Gastrocnemius medialis (tissue), 4 donors: Measurements from ENCODE around the gene GPR157. TPM values are rescaled to one million over a fixed set of nuclear protein-coding genes. Genes with fewer than 3 reads are reported as not detected.
"Not testable (repeated sequence)": the region's sequence is repeated elsewhere in the genome, so short reads cannot be mapped to it uniquely, and the experiment has no call there.

ENCODE experiments used
- ATAC-seq, 2 donors: fragments of 150-250 bp; one replicate each; pipeline ENCODE4 v1.9.1; 2016
- DNase-seq, 2 donors: peaks; one replicate each; pipeline ENCODE4 v3.0.0-alpha.2; 2019
- H3K27ac ChIP-seq, 4 donors: fragments of 200-600 bp; sonication (generic); 1 replicate in 1 of 4; 2 replicates in 3 of 4; pipeline ENCODE4 v1.5.1; 2016 to 2018; ENCODE audit warnings: mild to moderate bottlenecking in 2 of 4, moderate library complexity in 1 of 4
- H3K27me3 ChIP-seq, 3 donors: fragments of 200-600 bp; sonication (generic) in 2 of 3; 1 replicate in 1 of 3; 2 replicates in 2 of 3; pipeline versions ENCODE4 v1.5.1 to v1.6.0; 2016 to 2019; ENCODE audit warnings: mild to moderate bottlenecking in 1 of 3, moderate library complexity in 1 of 3
- H3K36me3 ChIP-seq, 2 donors: fragments of 200-600 bp; sonication (generic) in 1 of 2; one replicate each; pipeline ENCODE4 v1.5.1; 2017 to 2018
- H3K4me1 ChIP-seq, 2 donors: fragments of 200-600 bp; sonication (generic) in 1 of 2; one replicate each; pipeline ENCODE4 v1.5.1; 2016 to 2017; ENCODE audit warnings: mild to moderate bottlenecking in 2 of 2
- H3K4me3 ChIP-seq, 4 donors: fragments of 200-600 bp; sonication (generic) in 3 of 4; 1 replicate in 1 of 4; 2 replicates in 3 of 4; pipeline ENCODE4 v1.5.1; 2016 to 2019; ENCODE audit warnings: mild to moderate bottlenecking in 2 of 4
- H3K9me3 ChIP-seq, 3 donors: fragments of 200-600 bp; sonication (generic) in 2 of 3; 1 replicate in 1 of 3; 2 replicates in 2 of 3; pipeline ENCODE4 v1.5.1; 2016 to 2019
- POLR2A ChIP-seq, 2 donors: fragments of 450-650 bp; IDR thresholded peaks; one replicate each; pipeline ENCODE4 v1.6.1; 2017; ENCODE audit warnings: antibody characterized with exemption in 2 of 2, mild to moderate bottlenecking in 2 of 2, moderate library complexity in 2 of 2
- in situ Hi-C, 4 donors: fragments of 200-750 bp; cut with MboI; loops; one replicate each; pipeline versions ENCODE4 v1.15.0 to v1.8.0; 2017; ENCODE audit warnings: low sequenced_read_pairs in 4 of 4
- intact Hi-C: fragments of 100-400 bp; cut with DNase I; formaldehyde crosslinking; loops from one replicate; pipeline ENCODE4 v1.15.1; 2023; ENCODE audit warnings: low total_unique reads
- total RNA-seq, 4 donors: library from RNA; depleted of rRNA; stranded (reverse); fragments of >200 nt; gene quantifications; one replicate each; pipeline versions ENCODE4 v1.1.0 to v1.2.3, GENCODE V29; 2016
- TF ChIP-seq, protein P1 (sequence below), 5 experiments: fragments of 450-650 bp in 3 of 5; fragments of 200-600 bp in 2 of 5; sonication (generic) in 2 of 5; IDR thresholded peaks in 4 of 5; conservative IDR thresholded peaks in 1 of 5; 1 replicate in 4 of 5; 2 replicates in 1 of 5; pipeline ENCODE4 v1.5.1; 2016 to 2019; ENCODE audit warnings: antibody characterized with exemption in 5 of 5, mild to moderate bottlenecking in 3 of 5, moderate library complexity in 3 of 5

Gene GPR157
- total RNA-seq, 4 donors from 2014 or later = 12.9 to 38.1 (median 18.9) TPM

DNA sequence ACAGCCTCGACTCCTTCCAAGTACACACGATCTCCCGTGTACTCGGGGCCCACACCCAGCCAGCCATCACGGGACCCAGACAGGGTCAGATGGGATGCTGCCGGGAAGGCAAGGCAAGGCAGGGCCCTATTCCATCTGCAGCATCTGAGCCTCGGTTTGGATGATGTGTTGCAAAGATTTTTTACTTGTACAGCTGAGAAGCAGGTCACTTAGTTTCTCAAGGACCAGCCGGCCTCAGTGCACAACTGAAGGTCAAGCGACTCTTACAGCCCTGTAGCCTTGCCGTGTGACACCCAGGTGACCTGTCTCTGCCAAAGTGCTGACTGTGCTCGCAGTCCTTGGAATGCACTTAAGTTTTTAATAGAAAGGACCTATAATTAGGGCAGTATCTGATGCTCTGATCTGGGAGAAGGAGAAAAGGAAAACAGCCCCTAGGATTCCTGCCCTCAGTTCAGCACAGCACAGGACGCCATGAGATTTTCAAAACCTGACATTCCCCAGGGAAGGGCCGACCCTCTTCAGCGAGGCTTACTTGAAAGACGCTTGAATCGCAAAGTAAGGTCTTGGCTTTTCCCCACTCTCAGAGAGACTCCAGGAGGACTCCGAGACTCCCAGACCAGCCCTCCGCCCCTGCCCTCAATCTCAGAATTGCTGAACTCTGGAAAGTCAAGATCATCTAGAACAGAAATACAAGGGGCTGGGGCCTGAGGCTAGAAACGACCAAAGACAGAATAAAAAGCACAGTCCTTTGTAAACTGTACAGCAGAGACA is 1.3 kb downstream of the GPR157 start:
- TF ChIP-seq POLR2A (IDR thresholded peaks at IDR 0.05) = peak; percentile 44 to 65
- TF ChIP-seq, protein P1, sequence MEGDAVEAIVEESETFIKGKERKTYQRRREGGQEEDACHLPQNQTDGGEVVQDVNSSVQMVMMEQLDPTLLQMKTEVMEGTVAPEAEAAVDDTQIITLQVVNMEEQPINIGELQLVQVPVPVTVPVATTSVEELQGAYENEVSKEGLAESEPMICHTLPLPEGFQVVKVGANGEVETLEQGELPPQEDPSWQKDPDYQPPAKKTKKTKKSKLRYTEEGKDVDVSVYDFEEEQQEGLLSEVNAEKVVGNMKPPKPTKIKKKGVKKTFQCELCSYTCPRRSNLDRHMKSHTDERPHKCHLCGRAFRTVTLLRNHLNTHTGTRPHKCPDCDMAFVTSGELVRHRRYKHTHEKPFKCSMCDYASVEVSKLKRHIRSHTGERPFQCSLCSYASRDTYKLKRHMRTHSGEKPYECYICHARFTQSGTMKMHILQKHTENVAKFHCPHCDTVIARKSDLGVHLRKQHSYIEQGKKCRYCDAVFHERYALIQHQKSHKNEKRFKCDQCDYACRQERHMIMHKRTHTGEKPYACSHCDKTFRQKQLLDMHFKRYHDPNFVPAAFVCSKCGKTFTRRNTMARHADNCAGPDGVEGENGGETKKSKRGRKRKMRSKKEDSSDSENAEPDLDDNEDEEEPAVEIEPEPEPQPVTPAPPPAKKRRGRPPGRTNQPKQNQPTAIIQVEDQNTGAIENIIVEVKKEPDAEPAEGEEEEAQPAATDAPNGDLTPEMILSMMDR (IDR thresholded peaks at IDR 0.05 in 4 of 5, conservative IDR thresholded peaks at IDR 0.05 in 1 of 5) = no peak
- intact Hi-C loops = loop anchor here (1.0 to 5.0 kb wide), 4 partner anchors 60 to 705 kb away; no protein-coding TSS in a partner anchor
- Histone ChIP-seq H3K9me3 (no peaks in the 10 kb centered on the region), H3K27ac (peak overlapping the region; percentile 94 to 99 (median 98)), H3K36me3 (no peaks in the 10 kb centered on the region), H3K4me3 (peak overlapping the region; percentile 72 to 97 (median 82)), H3K27me3 (no peaks in the 10 kb centered on the region), H3K4me1 (peaks cover 32 to 43% of the 10 kb centered on the region in 2 donors)
- in situ Hi-C loops = loop anchor here in 1 of 4 donors (25.0 kb wide), 1 partner anchor 360 kb away; no protein-coding TSS in a partner anchor
- DNase-seq (peak; percentile 75 to 85), ATAC-seq (peak; percentile 56 to 61)

GRCh38 chr1:9126511-9126910 is 2.4 kb downstream of the GPR157 start:
- TF ChIP-seq, protein P1 (IDR thresholded peaks at IDR 0.05 in 4 of 5, conservative IDR thresholded peaks at IDR 0.05 in 1 of 5) = no peak
- no peak for TF ChIP-seq POLR2A (IDR thresholded peaks at IDR 0.05)
- Histone ChIP-seq H3K9me3 (no peaks in the 10 kb centered on the region), H3K4me1 (peaks cover 36 to 45% of the 10 kb centered on the region in 2 donors), H3K27ac (peak overlapping the region; percentile 94 to 99 (median 98)), H3K27me3 (no peaks in the 10 kb centered on the region), H3K4me3 (no peak overlapping the region), H3K36me3 (no peaks in the 10 kb centered on the region)
- intact Hi-C loops = loop anchor here (5.0 kb wide), 2 partner anchors 321 to 704 kb away; no protein-coding TSS in a partner anchor
- no peak for DNase-seq
- no peak for ATAC-seq
- in situ Hi-C loops = loop anchor here in 1 of 4 donors (25.0 kb wide), 1 partner anchor 361 kb away; no protein-coding TSS in a partner anchor

DNA sequence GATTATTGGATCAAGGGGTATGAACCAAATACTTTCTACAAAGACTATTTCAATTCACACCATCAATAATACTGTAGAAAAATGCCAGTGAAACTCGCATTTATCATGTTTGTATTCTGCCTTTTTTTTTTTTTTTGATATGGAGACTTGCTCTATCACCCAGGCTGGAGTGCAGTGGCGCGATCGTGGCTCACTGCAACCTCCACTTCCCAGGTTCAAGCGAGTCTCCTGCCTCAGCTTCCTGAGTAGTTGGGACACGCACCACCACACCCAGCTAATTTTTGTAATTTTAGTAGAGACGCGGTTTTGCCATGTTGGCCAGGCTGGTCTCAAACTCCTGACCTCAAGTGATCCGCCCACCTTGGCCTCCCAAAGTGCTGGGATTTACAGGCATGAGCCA is 3.1 kb downstream of the GPR157 start:
- not testable (repeated sequence) for ATAC-seq, H3K4me3 ChIP-seq, DNase-seq, H3K27me3 ChIP-seq, H3K36me3 ChIP-seq, H3K9me3 ChIP-seq
- Histone ChIP-seq H3K27ac (peak overlapping the region; percentile 94 to 99 (median 98)), H3K4me1 (peaks cover 38 to 45% of the 10 kb centered on the region in 2 donors)
- intact Hi-C loops (loop anchor here (5.0 kb wide), 2 partner anchors 321 to 704 kb away; no protein-coding TSS in a partner anchor), in situ Hi-C loops (loop anchor here in 1 of 4 donors (25.0 kb wide), 1 partner anchor 361 kb away; no protein-coding TSS in a partner anchor)

DNA sequence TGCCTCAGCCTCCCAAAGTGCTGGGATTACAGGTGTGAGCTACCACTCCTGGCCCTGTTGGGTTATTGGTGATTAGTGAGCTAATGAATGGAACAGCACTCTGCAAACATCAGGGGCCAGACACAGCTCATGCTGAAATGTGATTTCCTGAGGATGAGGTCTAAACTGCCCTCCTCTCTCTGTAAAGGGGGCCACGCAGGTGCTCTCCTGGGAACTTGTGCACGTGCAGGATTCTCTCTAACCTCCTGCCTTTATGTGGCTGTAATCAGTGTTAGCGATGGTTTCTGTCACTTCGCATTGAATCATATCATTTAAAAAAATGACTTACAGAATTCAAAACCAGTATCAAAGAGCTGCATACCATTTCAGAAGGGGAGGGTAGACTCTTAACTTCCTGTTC is 3.6 kb downstream of the GPR157 start:
- in situ Hi-C loops = loop anchor here in 1 of 4 donors (25.0 kb wide), 1 partner anchor 362 kb away; no protein-coding TSS in a partner anchor
- intact Hi-C loops = loop anchor here (5.0 kb wide), 2 partner anchors 322 to 703 kb away; no protein-coding TSS in a partner anchor
- Histone ChIP-seq H3K27me3 (no peaks in the 10 kb centered on the region), H3K36me3 (no peaks in the 10 kb centered on the region), H3K9me3 (no peaks in the 10 kb centered on the region), H3K4me1 (peaks cover 42 to 47% of the 10 kb centered on the region in 2 donors), H3K27ac (peak overlapping the region; percentile 94 to 99 (median 98)), H3K4me3 (no peak overlapping the region)
- no peak for ATAC-seq
- TF ChIP-seq, protein P1 (IDR thresholded peaks at IDR 0.05 in 4 of 5, conservative IDR thresholded peaks at IDR 0.05 in 1 of 5) = no peak
- no peak for TF ChIP-seq POLR2A (IDR thresholded peaks at IDR 0.05)
- no peak for DNase-seq

DNA sequence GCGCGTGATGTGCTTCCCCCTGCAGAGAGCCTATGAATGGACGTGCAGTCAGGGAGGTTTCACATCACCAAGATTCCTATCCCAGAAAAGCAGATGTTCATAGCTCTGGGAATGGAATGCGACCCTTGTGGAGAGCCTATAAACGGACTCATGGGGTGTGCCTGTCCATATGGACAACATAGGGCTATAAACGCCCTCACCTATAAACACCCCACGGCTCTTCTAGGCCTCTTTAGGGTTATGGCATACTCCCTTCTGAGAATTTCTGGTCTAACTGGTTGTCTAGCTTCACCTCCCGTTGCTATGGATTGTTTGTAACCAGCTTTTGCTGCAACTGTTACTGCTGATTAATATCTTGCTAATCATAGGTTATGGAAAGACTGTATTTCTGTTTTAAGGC is 4.5 kb downstream of the GPR157 start:
- H3K36me3 ChIP-seq, DNase-seq, intact Hi-C loops, H3K9me3 ChIP-seq, ATAC-seq, H3K4me3 ChIP-seq, H3K27me3 ChIP-seq, in situ Hi-C loops: not testable (repeated sequence)
- H3K27ac ChIP-seq = peak overlapping the region; percentile 94 to 99 (median 98)
- TF ChIP-seq POLR2A (IDR thresholded peaks at IDR 0.05) = peak in 1 of 2 donors; percentile 15
- peaks cover 52% of the 10 kb centered on the region in 2 donors for H3K4me1 ChIP-seq

- Histone ChIP-seq H3K27ac (peak overlapping the region; percentile 94 to 99 (median 98)), H3K4me1 (peaks cover 52% of the 10 kb centered on the region in 2 donors), H3K4me3 (peak overlapping the region in 1 of 4 donors; percentile 14)
- ATAC-seq, in situ Hi-C loops, H3K27me3 ChIP-seq, H3K36me3 ChIP-seq, DNase-seq, intact Hi-C loops, H3K9me3 ChIP-seq: not testable (repeated sequence)
Measured at GRCh38 chr1:9123665-9124064, 5.2 kb downstream of the GPR157 start.
